Chondrocyte (in vitro differentiated cells): Measurements from ENCODE around the gene CYP1A2. TPM values are rescaled to one million over a fixed set of nuclear protein-coding genes. Genes with fewer than 3 reads are reported as not detected.
A peak's percentile ranks its signal among the peaks of the same experiment; 100 is the strongest.

Experiments
- DNase-seq: peaks from one replicate; pipeline ENCODE4 v3.0.0; 2021; ENCODE audit warnings: mixed read lengths, low spot score
- H3K27ac Mint-ChIP-seq: one replicate; pipeline ENCODE4 v1.8.0; 2021; ENCODE audit warnings: mild to moderate bottlenecking, moderate library complexity, mixed read lengths; ENCODE audit not compliant: unreplicated experiment
- H3K27me3 Mint-ChIP-seq: 2 replicates; pipeline ENCODE4 v1.8.0; 2021; ENCODE audit warnings: low read depth, mixed read lengths
- H3K36me3 Mint-ChIP-seq: 2 replicates; pipeline ENCODE4 v1.8.0; 2021; ENCODE audit warnings: low read depth, mixed read lengths
- H3K4me1 Mint-ChIP-seq: 2 replicates; pipeline ENCODE4 v1.8.0; 2021; ENCODE audit warnings: low read depth, mild to moderate bottlenecking, mixed read lengths
- H3K4me3 Mint-ChIP-seq: one replicate; pipeline ENCODE4 v1.8.0; 2021; ENCODE audit warnings: mild to moderate bottlenecking, moderate library complexity, mixed read lengths; ENCODE audit not compliant: unreplicated experiment
- H3K9me3 Mint-ChIP-seq: 2 replicates; pipeline ENCODE4 v1.8.0; 2021; ENCODE audit warnings: low read depth, mixed read lengths
- total RNA-seq: library from RNA; stranded (reverse); gene quantifications from 3 replicates; pipeline ENCODE4 v1.2.1, GENCODE V29; 2021
- TF ChIP-seq, protein P1 (sequence below): fragments of 200-600 bp; sonication (generic); IDR thresholded peaks from 2 replicates; pipeline ENCODE4 v1.5.0; 2021; ENCODE audit warnings: antibody characterized with exemption, mild to moderate bottlenecking, moderate library complexity

CYP1A2 gene
- total RNA-seq, 1 donor from 2014 or later: not detected

- H3K4me1 Mint-ChIP-seq: peaks cover 59% of the 10 kb centered on the region
- TF ChIP-seq, protein P1, sequence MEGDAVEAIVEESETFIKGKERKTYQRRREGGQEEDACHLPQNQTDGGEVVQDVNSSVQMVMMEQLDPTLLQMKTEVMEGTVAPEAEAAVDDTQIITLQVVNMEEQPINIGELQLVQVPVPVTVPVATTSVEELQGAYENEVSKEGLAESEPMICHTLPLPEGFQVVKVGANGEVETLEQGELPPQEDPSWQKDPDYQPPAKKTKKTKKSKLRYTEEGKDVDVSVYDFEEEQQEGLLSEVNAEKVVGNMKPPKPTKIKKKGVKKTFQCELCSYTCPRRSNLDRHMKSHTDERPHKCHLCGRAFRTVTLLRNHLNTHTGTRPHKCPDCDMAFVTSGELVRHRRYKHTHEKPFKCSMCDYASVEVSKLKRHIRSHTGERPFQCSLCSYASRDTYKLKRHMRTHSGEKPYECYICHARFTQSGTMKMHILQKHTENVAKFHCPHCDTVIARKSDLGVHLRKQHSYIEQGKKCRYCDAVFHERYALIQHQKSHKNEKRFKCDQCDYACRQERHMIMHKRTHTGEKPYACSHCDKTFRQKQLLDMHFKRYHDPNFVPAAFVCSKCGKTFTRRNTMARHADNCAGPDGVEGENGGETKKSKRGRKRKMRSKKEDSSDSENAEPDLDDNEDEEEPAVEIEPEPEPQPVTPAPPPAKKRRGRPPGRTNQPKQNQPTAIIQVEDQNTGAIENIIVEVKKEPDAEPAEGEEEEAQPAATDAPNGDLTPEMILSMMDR: no peak
- H3K9me3 Mint-ChIP-seq: no peaks in the 10 kb centered on the region
- H3K27ac Mint-ChIP-seq: peak overlapping the region; percentile 96
- DNase-seq: no peak
- no peaks in the 10 kb centered on the region for H3K36me3 Mint-ChIP-seq
- H3K4me3 Mint-ChIP-seq: no peak overlapping the region
- H3K27me3 Mint-ChIP-seq: no peaks in the 10 kb centered on the region
Observed at GRCh38 chr15:74791667-74792066, 43.0 kb downstream of the CYP1A2 start.

DNA sequence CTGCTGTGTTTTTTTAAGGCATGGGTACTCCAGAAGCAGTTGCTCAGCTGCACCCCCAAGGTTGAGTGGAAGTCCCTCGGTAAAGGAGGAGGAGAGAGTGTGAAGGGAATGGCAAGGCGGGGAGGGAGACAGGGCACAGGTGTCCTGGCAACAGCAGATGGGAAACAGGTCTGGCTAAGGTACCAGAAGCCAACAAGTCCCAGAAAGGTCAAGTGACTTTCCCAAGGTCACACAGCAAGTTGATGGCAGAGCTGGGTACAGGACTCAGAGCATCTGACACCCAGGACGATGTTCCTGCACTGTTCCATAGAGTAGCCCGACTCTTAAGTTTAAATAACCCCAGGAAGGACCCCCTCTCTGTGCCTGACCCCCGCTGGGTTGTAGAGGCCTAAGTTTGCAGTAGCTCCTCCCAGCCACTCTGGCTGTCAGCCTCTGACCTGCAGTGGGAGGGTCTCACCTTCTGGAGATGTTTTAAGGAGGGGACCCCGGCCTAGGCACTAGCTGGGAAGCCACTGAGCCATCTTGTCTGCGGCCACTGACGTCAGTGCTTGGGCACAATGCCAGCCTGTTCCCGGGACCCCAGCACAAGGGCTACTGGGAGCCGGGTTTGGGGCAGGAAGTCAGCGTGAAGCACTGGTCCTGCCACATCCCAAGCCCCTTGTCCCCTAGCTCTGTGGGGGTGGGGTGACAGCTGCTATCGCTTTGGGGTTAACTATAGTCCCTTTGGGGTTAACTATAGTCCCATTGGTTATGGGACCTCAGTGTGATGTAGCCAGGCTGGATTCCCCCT lies 43.8 kb downstream of the CYP1A2 start:
- DNase-seq: no peak
- TF ChIP-seq, protein P1: no peak
- H3K27me3 Mint-ChIP-seq: no peaks in the 10 kb centered on the region
- no peak overlapping the region for H3K4me3 Mint-ChIP-seq
- no peak overlapping the region for H3K27ac Mint-ChIP-seq
- H3K36me3 Mint-ChIP-seq: no peaks in the 10 kb centered on the region
- peaks cover 52% of the 10 kb centered on the region for H3K4me1 Mint-ChIP-seq
- H3K9me3 Mint-ChIP-seq: no peaks in the 10 kb centered on the region

DNA sequence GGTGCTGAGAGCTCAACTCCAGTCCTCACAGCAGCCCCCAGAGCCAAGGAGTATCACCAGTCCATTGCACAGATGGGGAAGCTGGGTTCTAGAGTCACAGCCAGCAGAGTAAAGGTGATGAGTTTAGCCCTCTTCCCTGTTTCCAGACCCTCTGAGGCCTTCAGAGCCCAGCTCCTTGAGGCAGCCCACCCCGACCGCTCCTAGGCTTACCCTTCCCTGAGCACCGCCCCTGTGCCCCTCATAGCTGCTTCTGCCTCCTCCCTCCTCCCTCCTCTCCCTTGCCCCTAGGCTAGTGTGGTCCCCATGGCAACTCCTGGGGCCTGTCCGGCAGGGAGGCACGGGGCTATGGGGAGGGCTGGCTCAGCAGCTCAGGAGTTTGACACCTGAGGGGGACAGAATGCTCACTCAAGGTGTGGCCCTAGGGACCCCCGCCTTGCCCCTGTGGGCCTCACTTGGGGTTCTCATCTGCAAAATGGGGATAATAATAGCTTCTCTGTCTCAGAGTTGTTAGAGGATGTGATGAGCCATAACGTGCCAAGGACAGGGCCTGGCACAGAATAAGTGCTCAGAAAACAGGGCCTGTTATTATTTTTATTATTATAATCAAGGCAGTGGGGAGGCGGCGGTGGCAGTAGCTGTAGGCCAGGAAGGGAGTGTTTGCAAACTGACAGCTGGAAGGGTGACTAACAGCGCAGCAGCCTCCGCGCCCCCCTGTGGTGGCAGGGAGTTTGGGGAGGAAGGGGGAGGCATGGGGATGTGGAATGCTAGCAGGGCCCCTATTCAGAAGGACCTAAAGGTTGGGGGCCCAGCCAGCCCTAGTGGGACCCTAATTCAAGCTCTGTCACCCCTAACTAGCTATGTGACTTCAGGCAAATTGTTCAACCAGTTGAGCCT lies 44.7 kb downstream of the CYP1A2 start:
- TF ChIP-seq, protein P1: peak; percentile 44
- H3K36me3 Mint-ChIP-seq: peaks cover 1% of the 10 kb centered on the region
- no peaks in the 10 kb centered on the region for H3K27me3 Mint-ChIP-seq
- no peak overlapping the region for H3K27ac Mint-ChIP-seq
- no peaks in the 10 kb centered on the region for H3K9me3 Mint-ChIP-seq
- no peak for DNase-seq
- no peak overlapping the region for H3K4me3 Mint-ChIP-seq
- peaks cover 43% of the 10 kb centered on the region for H3K4me1 Mint-ChIP-seq

DNA sequence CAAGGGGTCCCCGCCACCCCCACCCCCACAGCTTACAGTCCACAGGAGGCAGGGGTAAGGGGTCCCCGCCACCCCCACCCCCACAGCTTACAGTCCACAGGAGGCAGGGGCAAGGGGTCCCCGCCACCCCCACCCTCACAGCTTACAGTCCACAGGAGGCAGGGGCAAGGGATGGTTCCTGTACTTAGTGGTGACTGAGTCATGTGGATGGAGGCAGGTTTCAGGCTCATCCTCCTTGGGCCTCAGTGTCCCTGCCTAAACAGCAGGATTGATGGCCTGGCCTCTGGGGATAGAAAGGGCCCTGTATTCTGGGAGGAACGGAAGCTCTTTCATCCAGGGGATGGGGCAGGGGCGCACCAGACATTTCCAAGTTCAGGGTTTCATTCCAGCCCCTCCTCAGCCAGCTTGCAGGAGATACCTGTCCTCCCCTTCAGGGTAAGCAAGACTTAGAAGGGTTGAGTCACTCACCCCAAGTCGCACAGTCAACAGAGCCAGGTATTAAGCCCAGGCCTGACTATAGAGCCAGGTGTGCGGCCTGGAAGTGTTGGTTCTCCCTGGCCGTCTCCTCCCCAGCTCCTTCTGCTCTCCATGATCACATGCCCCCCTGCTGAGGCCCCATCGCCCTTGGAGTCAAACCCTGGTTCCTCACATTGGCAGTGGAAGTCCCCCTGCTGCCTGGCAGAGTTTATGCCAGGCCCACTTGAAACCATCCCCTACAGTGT lies 45.8 kb downstream of the CYP1A2 start:
- H3K9me3 Mint-ChIP-seq: no peaks in the 10 kb centered on the region
- peaks cover 4% of the 10 kb centered on the region for H3K36me3 Mint-ChIP-seq
- H3K27ac Mint-ChIP-seq: no peak overlapping the region
- H3K4me3 Mint-ChIP-seq: no peak overlapping the region
- TF ChIP-seq, protein P1: no peak
- no peak for DNase-seq
- H3K4me1 Mint-ChIP-seq: peaks cover 35% of the 10 kb centered on the region
- no peaks in the 10 kb centered on the region for H3K27me3 Mint-ChIP-seq

- no peak overlapping the region for H3K27ac Mint-ChIP-seq
Observed at GRCh38 chr15:74794970-74795349, 46.3 kb downstream of the CYP1A2 start.

More at GRCh38 chr15:74794970-74795349, 46.3 kb downstream of the CYP1A2 start:
- TF ChIP-seq, protein P1: no peak
- H3K36me3 Mint-ChIP-seq: peaks cover 4% of the 10 kb centered on the region
- no peak for DNase-seq
- no peaks in the 10 kb centered on the region for H3K9me3 Mint-ChIP-seq
- H3K4me3 Mint-ChIP-seq: no peak overlapping the region
- no peaks in the 10 kb centered on the region for H3K27me3 Mint-ChIP-seq
- peaks cover 29% of the 10 kb centered on the region for H3K4me1 Mint-ChIP-seq
